Right ventricle myocardium inferior (tissue), 1 donor: ENCODE measurements around the gene SND1. TPM values are rescaled to one million over a fixed set of nuclear protein-coding genes. Genes with fewer than 3 reads are reported as not detected.
A peak's percentile ranks its signal among the peaks of the same experiment; 100 is the strongest.

Experiments used
- ATAC-seq: fragments of 200-7000 bp; cut with Tn5 transposase; one replicate; pipeline ENCODE4 v1.9.1; 2020; ENCODE audit warnings: mild to moderate bottlenecking, moderate library complexity
- DNase-seq: peaks from one replicate; pipeline ENCODE4 v3.0.0; 2021; ENCODE audit errors: missing footprints
- intact Hi-C: fragments of 100-400 bp; cut with DNase I; formaldehyde crosslinking; loops from one replicate; pipeline ENCODE4 v1.11.0; 2022
- long read RNA-seq: library from polyadenylated mRNA; unstranded; transcript quantifications from one replicate; pipeline ENCODE4 v2.0.0, GENCODE V29; 2021
- total RNA-seq: library from RNA; stranded (reverse); fragmentation: NEBNext Ultra II Directional; extraction: Animal tissue kit (Norgen Biotek cat#: 25700); gene quantifications from one replicate; pipeline ENCODE4 v1.2.1, GENCODE V29; 2021
- donor health status: DM: no; HTN: yes; CAD: no; lungs with severe emphysema.

SND1 gene
- total RNA-seq: 85.0 TPM
- long read RNA-seq, transcript SND1-201 (24 exons, 3,476 nt): major isoform, 72 of 97 reads
- long read RNA-seq, partial matches to known transcripts: 24 of 97 reads
- long read RNA-seq, other reads (novel, unspliced or antisense): 1 of 97 reads

GRCh38 chr7:127651556-127652332 is at the start of gene SND1:
SND1 (plus strand) TSS chr7:127652194; CDS start chr7:127652374, 180 bp downstream.
- intact Hi-C loops: loop anchor here (2.0 kb wide), 1 partner anchor 63 kb away; the partner anchor contains the start of gene ARF5
- peak; percentile 98 for ATAC-seq
- DNase-seq: peak; percentile 99

GRCh38 chr7:127608446-127608845 is 43.5 kb upstream of the SND1 start:
- intact Hi-C loops: no loop called here
- DNase-seq (no peak), ATAC-seq (no peak)

GRCh38 chr7:127609297-127609696 is 42.7 kb upstream of the SND1 start:
- ATAC-seq (no peak), DNase-seq (no peak)
- intact Hi-C loops: no loop called here

GRCh38 chr7:127612263-127612662 is 39.7 kb upstream of the SND1 start:
- no peak for ATAC-seq
- no peak for DNase-seq
- intact Hi-C loops: no loop called here

- DNase-seq: no peak
- intact Hi-C loops: no loop called here
- no peak for ATAC-seq
These were observed 35.3 kb upstream of the SND1 start for GRCh38 chr7:127616724-127617123.

GRCh38 chr7:127618042-127618441 is 34.0 kb upstream of the SND1 start, which contains the start of gene PAX4:
PAX4 (minus strand) TSS chr7:127618142; CDS start chr7:127615928, 2,214 bp downstream.
- intact Hi-C loops: no loop called here
- DNase-seq: no peak
- no peak for ATAC-seq

GRCh38 chr7:127618775-127619174 is 33.2 kb upstream of the SND1 start:
- DNase-seq (no peak), ATAC-seq (no peak)
- intact Hi-C loops: no loop called here

- intact Hi-C loops: no loop called here
- DNase-seq (no peak), ATAC-seq (no peak)
These were observed 32.2 kb upstream of the SND1 start for GRCh38 chr7:127619681-127620405.

- no peak for ATAC-seq
- intact Hi-C loops: no loop called here
- no peak for DNase-seq
These were observed 31.4 kb upstream of the SND1 start for GRCh38 chr7:127620406-127621233.

- intact Hi-C loops: no loop called here
- DNase-seq (no peak), ATAC-seq (no peak)
These were observed 26.7 kb upstream of the SND1 start for GRCh38 chr7:127625331-127625730.

- intact Hi-C loops: no loop called here
- ATAC-seq: no peak
- no peak for DNase-seq
These were observed 23.5 kb upstream of the SND1 start for GRCh38 chr7:127628445-127628844.

GRCh38 chr7:127629268-127629854 is 22.6 kb upstream of the SND1 start:
- DNase-seq (no peak), ATAC-seq (peak; percentile 42)
- intact Hi-C loops: no loop called here

GRCh38 chr7:127632276-127632910 is 19.6 kb upstream of the SND1 start:
- no peak for DNase-seq
- intact Hi-C loops: no loop called here
- no peak for ATAC-seq

GRCh38 chr7:127635659-127636285 is 16.2 kb upstream of the SND1 start:
- intact Hi-C loops: no loop called here
- ATAC-seq (no peak), DNase-seq (no peak)

GRCh38 chr7:127638197-127638596 is 13.8 kb upstream of the SND1 start:
- no peak for ATAC-seq
- intact Hi-C loops: no loop called here
- DNase-seq: no peak

- intact Hi-C loops: no loop called here
- DNase-seq (no peak), ATAC-seq (no peak)
These were observed 7.5 kb upstream of the SND1 start for GRCh38 chr7:127644484-127644883.

- DNase-seq (no peak), ATAC-seq (no peak)
- intact Hi-C loops: no loop called here
These were observed 4.4 kb upstream of the SND1 start for GRCh38 chr7:127647636-127648035.

GRCh38 chr7:127648986-127649385 is 3.0 kb upstream of the SND1 start:
- no peak for DNase-seq
- intact Hi-C loops: no loop called here
- no peak for ATAC-seq
